ENCODE data around the gene PGLYRP3. TPM values are rescaled to one million over a fixed set of nuclear protein-coding genes. Genes with fewer than 3 reads are reported as not detected.

Gene PGLYRP3
- total RNA-seq, 1 donor from 2014 or later = not detected

DNA sequence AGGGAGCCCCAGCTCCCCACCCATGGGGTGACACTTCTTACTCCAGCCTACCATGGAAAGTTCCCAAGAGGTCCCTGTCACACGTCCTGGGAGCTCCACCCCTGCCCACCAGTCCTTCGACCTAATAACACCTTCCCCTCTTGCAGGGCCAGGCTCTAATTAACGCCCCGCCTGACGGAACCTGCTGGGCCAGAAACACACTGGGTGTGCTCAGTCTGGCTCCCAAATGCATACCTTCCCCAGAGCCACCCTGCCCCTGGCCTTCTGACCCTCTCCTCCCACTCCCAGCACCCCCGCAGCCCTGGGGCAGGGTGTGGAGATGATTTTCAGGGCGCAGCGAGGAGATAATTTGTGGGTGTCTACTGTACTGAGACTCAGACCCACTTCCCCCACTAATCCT lies 20.6 kb downstream of the PGLYRP3 start:
- H3K27ac Mint-ChIP-seq (ENCODE audit: unreplicated experiment) = no peak overlapping the region
- no peak for DNase-seq (ENCODE audit: low read depth, low spot score)
- TF ChIP-seq, protein P1, sequence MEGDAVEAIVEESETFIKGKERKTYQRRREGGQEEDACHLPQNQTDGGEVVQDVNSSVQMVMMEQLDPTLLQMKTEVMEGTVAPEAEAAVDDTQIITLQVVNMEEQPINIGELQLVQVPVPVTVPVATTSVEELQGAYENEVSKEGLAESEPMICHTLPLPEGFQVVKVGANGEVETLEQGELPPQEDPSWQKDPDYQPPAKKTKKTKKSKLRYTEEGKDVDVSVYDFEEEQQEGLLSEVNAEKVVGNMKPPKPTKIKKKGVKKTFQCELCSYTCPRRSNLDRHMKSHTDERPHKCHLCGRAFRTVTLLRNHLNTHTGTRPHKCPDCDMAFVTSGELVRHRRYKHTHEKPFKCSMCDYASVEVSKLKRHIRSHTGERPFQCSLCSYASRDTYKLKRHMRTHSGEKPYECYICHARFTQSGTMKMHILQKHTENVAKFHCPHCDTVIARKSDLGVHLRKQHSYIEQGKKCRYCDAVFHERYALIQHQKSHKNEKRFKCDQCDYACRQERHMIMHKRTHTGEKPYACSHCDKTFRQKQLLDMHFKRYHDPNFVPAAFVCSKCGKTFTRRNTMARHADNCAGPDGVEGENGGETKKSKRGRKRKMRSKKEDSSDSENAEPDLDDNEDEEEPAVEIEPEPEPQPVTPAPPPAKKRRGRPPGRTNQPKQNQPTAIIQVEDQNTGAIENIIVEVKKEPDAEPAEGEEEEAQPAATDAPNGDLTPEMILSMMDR (conservative IDR thresholded peaks at IDR 0.05) = no peak
- H3K9me3 Mint-ChIP-seq = no peaks in the 10 kb centered on the region
- H3K27me3 Mint-ChIP-seq (ENCODE audit: low read depth) = peaks cover 15% of the 10 kb centered on the region
- no peaks in the 10 kb centered on the region for H3K36me3 Mint-ChIP-seq (ENCODE audit: low read depth)
- no peaks in the 10 kb centered on the region for H3K4me1 Mint-ChIP-seq
- H3K4me3 Mint-ChIP-seq = no peak overlapping the region

DNA sequence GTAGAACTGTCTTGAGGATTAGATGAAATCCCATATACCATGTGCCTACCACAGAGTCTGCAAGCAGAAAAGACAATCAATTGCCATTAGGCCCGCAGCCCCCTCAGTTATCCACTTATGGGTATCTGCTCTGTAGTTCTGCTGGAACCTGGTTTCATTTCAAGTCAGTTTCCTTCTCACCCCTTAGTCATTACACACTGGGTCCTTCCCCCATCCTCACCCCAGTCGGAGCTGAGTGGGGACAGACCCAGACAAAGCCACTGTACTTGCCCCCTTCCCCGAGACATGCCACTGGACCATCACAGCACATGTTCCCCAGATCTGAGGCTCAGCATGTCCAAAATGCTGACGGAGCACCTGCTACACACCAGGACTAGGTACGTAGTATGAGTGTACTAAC lies 21.2 kb downstream of the PGLYRP3 start:
- DNase-seq (ENCODE audit: low read depth, low spot score) = no peak
- H3K9me3 Mint-ChIP-seq = no peaks in the 10 kb centered on the region
- H3K4me1 Mint-ChIP-seq = no peaks in the 10 kb centered on the region
- H3K27ac Mint-ChIP-seq (ENCODE audit: unreplicated experiment) = no peak overlapping the region
- peaks cover 12% of the 10 kb centered on the region for H3K27me3 Mint-ChIP-seq (ENCODE audit: low read depth)
- TF ChIP-seq, protein P1 (conservative IDR thresholded peaks at IDR 0.05) = no peak
- H3K4me3 Mint-ChIP-seq = no peak overlapping the region
- no peaks in the 10 kb centered on the region for H3K36me3 Mint-ChIP-seq (ENCODE audit: low read depth)

DNA sequence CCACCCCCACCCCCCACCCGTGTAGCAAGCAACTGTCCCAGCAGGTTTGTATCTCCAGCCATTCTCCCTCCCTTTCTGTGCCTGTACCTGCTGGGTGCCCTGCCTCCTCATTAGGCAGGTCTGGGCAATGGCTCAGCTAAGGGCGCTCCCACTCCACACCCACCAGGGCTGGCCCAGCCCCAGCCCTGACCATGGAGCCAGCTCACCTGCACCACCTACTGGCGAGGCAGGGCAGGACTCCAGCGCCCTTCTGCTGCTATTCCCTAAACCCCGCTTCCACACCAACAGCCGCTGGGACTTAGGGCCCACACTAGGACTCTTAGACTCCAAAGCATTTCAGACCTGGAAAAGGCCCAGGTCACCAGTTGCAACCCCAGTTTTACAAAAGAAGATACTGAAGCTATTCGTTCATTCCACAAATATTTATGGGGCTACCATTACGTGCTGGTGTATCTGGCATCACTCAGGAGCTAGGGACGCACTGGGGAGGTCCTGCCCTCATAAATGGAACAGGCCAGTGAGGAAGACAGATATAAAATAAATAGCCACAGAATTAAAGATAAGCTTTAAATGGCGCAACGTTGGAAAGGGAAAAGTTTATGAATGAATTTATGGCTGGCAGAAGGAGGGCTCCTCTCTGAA lies 24.0 kb downstream of the PGLYRP3 start:
- H3K4me3 Mint-ChIP-seq = no peak overlapping the region
- peak; percentile 20 for DNase-seq (ENCODE audit: low read depth, low spot score)
- no peak overlapping the region for H3K27ac Mint-ChIP-seq (ENCODE audit: unreplicated experiment)
- no peaks in the 10 kb centered on the region for H3K36me3 Mint-ChIP-seq (ENCODE audit: low read depth)
- no peaks in the 10 kb centered on the region for H3K9me3 Mint-ChIP-seq
- peaks cover 19% of the 10 kb centered on the region for H3K27me3 Mint-ChIP-seq (ENCODE audit: low read depth)
- TF ChIP-seq, protein P1 (conservative IDR thresholded peaks at IDR 0.05) = peak; percentile 53
- H3K4me1 Mint-ChIP-seq = no peaks in the 10 kb centered on the region

DNA sequence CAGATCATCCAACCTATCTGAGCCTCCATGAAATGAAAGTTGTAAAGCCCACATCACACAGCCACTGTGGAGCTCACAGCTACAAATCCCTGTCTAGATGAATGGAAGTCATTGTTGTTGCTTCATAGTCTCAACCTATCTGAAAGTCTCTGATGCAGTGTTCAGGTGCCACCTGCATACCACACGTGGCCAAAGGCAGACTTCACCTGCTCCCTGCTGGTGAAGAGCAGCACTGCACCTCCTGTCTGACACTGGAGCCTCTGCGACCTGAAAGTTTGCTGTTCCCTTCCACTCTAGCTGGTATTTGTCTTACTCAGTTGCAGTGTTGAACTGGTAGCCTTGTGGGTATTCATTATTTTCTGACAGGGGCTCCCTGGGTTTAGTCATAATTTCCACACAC lies 34.9 kb downstream of the PGLYRP3 start:
- no peaks in the 10 kb centered on the region for H3K36me3 Mint-ChIP-seq (ENCODE audit: low read depth)
- no peak overlapping the region for H3K4me3 Mint-ChIP-seq
- H3K9me3 Mint-ChIP-seq = no peaks in the 10 kb centered on the region
- no peaks in the 10 kb centered on the region for H3K4me1 Mint-ChIP-seq
- peaks cover 46% of the 10 kb centered on the region for H3K27me3 Mint-ChIP-seq (ENCODE audit: low read depth)
- H3K27ac Mint-ChIP-seq (ENCODE audit: unreplicated experiment) = no peak overlapping the region
- TF ChIP-seq, protein P1 (conservative IDR thresholded peaks at IDR 0.05) = peak; percentile 65
- DNase-seq (ENCODE audit: low read depth, low spot score) = no peak

DNA sequence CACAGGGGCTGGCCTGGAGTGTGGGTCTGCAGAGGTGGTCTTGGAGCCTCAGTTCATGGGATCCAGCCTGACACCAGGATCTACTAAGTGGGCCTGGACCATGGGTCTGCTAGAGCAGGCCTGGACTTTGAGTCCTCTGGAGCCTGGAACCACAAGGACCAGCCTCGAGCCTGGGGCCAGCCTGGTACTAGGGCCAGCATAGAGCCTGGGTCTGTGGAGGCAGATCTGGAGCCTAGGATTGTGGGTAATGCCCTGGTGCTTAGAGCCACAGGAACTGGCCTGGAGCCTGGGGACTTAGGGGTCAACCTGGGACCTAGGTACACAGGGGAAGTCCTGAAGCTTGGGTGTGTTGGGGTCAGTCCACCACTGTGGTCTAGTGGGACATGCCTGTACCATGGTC lies 40.6 kb downstream of the PGLYRP3 start:
- Mint-ChIP-seq H3K9me3 (no peaks in the 10 kb centered on the region), H3K27ac (ENCODE audit: unreplicated experiment) (no peak overlapping the region), H3K36me3 (ENCODE audit: low read depth) (no peaks in the 10 kb centered on the region), H3K27me3 (ENCODE audit: low read depth) (peaks cover 42% of the 10 kb centered on the region), H3K4me3 (no peak overlapping the region), H3K4me1 (no peaks in the 10 kb centered on the region)
- TF ChIP-seq, protein P1 (conservative IDR thresholded peaks at IDR 0.05) = no peak
- DNase-seq (ENCODE audit: low read depth, low spot score) = no peak
